Smooth muscle cell of bladder (primary cell): ENCODE measurements around the gene TBC1D19. TPM values are rescaled to one million over a fixed set of nuclear protein-coding genes. Genes with fewer than 3 reads are reported as not detected.

Experiments
- total RNA-seq: library from RNA; depleted of rRNA; stranded (reverse); fragments of >200 nt; gene quantifications from 2 replicates; pipeline ENCODE4 v1.2.3, GENCODE V29; 2014

TBC1D19 gene
- total RNA-seq: 45.3 and 50.1 TPM in 2 replicates

DNA sequence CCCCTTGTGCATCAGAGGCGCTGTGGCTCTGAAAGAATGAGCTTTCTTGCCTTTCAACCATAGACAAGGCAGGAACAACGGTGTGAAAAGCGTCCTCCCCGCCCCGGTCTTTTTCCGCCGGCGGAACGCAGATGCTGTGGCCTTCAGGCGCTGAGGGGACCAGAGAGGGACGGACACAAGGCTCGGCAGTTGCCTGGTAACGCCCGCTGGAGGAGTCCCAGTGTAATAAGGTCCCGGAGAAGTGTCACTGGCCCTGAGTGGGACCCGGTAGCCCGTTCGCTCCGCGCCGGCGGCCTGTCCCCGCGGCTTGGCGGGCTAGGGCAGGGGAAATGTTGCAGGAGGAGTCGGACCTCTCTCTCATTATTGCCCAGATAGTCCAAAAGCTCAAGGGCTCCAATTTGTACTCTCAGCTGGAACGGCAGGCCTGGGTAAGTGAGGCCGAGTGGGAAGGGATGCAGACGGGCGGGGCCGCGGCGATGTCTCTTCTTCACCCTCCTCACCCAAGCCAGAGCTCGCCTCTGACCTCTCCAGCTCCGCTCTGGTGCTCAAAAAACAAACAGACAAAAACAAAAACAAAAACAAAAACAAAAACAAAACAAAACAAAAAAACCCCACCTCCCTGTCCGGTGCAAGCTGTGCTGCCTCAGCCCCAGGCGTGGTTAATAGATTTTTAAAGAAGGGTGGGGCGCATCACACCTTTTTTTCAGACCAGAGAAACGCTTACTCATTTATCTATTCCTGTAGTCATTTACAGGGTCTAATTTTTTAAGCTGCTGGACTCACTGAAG, at the start of gene TBC1D19:
TBC1D19 (plus strand) TSS at position 220 of the 788 bp plus-strand sequence; CDS start at position 330, 110 bp downstream.

Other genes starting within 250 kb of the TBC1D19 start
- 0.28 and 0.57 TPM in 2 replicates for gene CCKAR, start 93.6 kb upstream of the TBC1D19 start, total RNA-seq